ENCODE results near the gene C9orf43.

GRCh38 chr9:113387560-113388230, 22.9 kb upstream of the C9orf43 start:
- TF ChIP-seq CTCF (IDR thresholded peaks at IDR 0.05; ENCODE audit: insufficient read depth, low read length), result no peak
- TF ChIP-seq REST (IDR thresholded peaks at IDR 0.05; ENCODE audit: insufficient replicate concordance, low read depth), result no peak
- TF ChIP-seq POLR2AphosphoS5 (IDR thresholded peaks at IDR 0.05; ENCODE audit: low read depth), result no peak

All from HL-60 (cell line).